ENCODE results near the gene MAP3K9. TPM values are rescaled to one million over a fixed set of nuclear protein-coding genes. Genes with fewer than 3 reads are reported as not detected.

The MAP3K9 gene
- total and polyA plus RNA-seq, 7 donors: 0.36 to 4.7 (median 0.60) TPM

DNA sequence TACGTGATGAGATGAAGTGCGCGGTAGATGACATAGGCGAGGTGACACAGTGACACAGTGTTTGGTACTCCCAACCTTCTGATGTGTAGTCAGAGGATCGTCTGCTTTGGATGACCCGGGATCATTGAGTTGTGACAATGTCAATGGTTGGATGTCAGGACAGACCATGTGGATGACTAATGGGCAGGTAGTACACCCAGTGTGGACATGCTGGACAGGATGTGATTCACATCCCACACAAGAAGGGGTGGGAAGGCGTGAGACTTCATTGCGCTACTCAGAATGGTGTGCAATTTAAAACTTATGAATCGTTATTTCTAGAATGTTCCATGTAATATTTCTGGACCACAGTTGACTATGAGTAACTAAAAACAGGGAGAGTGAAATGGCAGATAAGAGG is 23.8 kb downstream of the MAP3K9 start:
- intact Hi-C loops (cut with DNase I): no loop called here
- 96 to 97% methylated on average over 9 of the region's 9 CpGs for WGBS, 2 donors
- no peak overlapping the region for H3K4me3 ChIP-seq
- peaks cover 0 to 6% (median 0%) of the 10 kb centered on the region in 4 donors for H3K4me1 ChIP-seq
- H3K27me3 ChIP-seq: peaks cover 0 to 5% (median 0%) of the 10 kb centered on the region in 3 donors
- H3K9me3 ChIP-seq: no peaks in the 10 kb centered on the region
- H3K36me3 ChIP-seq: no peaks in the 10 kb centered on the region
- no peak for DNase-seq
- TF ChIP-seq POLR2A (IDR thresholded peaks at IDR 0.05): no peak
- no peak overlapping the region for H3K27ac ChIP-seq

DNA sequence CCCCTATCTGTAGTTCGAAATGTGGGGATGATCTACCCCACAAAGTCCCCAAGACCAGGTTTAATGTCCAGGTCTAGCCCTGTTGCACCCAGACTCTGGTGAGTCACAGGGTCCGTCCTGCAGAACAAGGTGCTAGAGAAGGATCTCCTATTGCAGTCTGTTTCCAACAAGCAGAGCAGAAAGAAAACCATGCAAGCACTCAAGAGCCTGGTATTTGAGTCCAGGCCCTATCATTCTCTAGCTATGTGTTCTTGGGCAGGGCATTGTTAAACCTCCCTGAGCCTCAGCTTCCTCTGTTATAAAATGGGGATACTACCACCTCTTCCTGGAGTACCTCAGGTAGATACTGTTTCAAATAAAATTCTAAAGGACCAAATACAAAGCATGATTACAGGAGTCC is 24.4 kb downstream of the MAP3K9 start:
- Histone ChIP-seq H3K4me1 (peaks cover 0 to 6% (median 0%) of the 10 kb centered on the region in 4 donors), H3K27me3 (peaks cover 0 to 5% (median 0%) of the 10 kb centered on the region in 3 donors), H3K9me3 (no peaks in the 10 kb centered on the region), H3K4me3 (no peak overlapping the region), H3K27ac (no peak overlapping the region), H3K36me3 (no peaks in the 10 kb centered on the region)
- WGBS, 2 donors: 86 to 90% methylated on average over 2 of the region's 2 CpGs
- DNase-seq: no peak
- intact Hi-C loops (cut with DNase I): no loop called here
- TF ChIP-seq POLR2A (IDR thresholded peaks at IDR 0.05) (no peak), EP300 (IDR thresholded peaks at IDR 0.05) (no peak), POLR2AphosphoS5 (IDR thresholded peaks at IDR 0.05) (no peak)
- TF ChIP-seq, protein P1, sequence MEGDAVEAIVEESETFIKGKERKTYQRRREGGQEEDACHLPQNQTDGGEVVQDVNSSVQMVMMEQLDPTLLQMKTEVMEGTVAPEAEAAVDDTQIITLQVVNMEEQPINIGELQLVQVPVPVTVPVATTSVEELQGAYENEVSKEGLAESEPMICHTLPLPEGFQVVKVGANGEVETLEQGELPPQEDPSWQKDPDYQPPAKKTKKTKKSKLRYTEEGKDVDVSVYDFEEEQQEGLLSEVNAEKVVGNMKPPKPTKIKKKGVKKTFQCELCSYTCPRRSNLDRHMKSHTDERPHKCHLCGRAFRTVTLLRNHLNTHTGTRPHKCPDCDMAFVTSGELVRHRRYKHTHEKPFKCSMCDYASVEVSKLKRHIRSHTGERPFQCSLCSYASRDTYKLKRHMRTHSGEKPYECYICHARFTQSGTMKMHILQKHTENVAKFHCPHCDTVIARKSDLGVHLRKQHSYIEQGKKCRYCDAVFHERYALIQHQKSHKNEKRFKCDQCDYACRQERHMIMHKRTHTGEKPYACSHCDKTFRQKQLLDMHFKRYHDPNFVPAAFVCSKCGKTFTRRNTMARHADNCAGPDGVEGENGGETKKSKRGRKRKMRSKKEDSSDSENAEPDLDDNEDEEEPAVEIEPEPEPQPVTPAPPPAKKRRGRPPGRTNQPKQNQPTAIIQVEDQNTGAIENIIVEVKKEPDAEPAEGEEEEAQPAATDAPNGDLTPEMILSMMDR (IDR thresholded peaks at IDR 0.05): no peak

DNA sequence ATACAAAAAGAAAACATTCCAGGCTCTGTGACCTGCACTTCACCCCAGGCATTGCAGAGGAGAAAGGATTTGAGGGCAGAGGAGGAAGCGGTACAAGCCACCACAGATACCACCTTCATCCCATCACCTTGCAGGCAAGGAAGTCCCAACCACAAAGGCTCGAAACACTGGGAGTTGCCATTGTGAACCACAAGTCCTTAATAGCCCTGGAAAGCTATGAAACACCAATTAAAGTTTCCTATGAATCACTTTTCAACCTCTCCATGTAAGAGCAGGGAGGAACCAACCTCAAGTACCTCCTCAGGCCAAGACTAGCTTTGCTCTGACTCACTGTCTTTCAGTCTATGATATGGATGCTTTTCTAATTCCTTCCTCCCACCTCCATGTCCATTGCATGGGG is 27.0 kb downstream of the MAP3K9 start:
- Histone ChIP-seq H3K4me3 (no peak overlapping the region), H3K36me3 (no peaks in the 10 kb centered on the region), H3K27ac (no peak overlapping the region), H3K9me3 (no peaks in the 10 kb centered on the region), H3K4me1 (no peaks in the 10 kb centered on the region), H3K27me3 (peaks cover 0 to 5% (median 0%) of the 10 kb centered on the region in 3 donors)
- DNase-seq: no peak
- TF ChIP-seq, protein P1 (IDR thresholded peaks at IDR 0.05): no peak
- TF ChIP-seq POLR2A (IDR thresholded peaks at IDR 0.05) (no peak), POLR2AphosphoS5 (IDR thresholded peaks at IDR 0.05) (no peak), EP300 (IDR thresholded peaks at IDR 0.05) (no peak)
- intact Hi-C loops (cut with DNase I): no loop called here
- 43 to 85% methylated on average over 2 of the region's 2 CpGs for WGBS, 2 donors

DNA sequence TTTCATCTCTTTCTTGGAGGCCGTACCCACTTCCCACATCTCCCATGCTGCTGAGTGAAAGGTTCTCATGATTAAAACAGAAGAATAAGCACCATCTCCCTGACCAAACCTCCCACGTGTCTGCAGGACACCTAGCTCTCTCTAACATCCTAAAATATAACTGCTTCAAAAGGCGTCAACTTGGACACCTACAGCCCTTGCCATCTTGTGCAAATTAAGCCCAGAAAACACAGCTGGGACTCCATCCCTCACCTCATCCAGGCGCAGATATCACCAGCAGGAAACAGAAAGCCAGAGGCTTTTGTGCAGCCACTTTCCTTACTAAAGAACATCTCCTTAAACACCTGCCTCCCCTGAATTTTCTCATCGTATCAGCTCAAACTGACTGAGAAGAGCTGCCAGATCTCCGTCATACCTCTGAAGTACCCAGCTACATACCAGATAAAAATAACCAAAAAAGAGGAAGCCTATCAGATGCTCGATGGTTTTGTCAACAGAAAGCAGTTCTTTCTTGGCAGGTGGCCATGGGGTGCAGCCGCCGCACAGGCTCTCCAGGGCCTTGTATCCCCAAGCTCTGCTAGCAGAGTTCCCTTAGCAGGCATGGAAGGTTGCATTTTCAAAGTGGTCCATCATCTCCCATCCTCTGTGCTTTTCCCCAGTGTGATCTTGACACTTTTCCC is 28.8 kb downstream of the MAP3K9 start:
- Histone ChIP-seq H3K36me3 (no peaks in the 10 kb centered on the region), H3K27me3 (peaks cover 0 to 2% (median 0%) of the 10 kb centered on the region in 3 donors), H3K9me3 (no peaks in the 10 kb centered on the region), H3K4me1 (no peaks in the 10 kb centered on the region), H3K4me3 (no peak overlapping the region), H3K27ac (no peak overlapping the region)
- DNase-seq: no peak
- intact Hi-C loops (cut with DNase I): no loop called here
- TF ChIP-seq POLR2A (IDR thresholded peaks at IDR 0.05): no peak
- TF ChIP-seq, protein P1 (IDR thresholded peaks at IDR 0.05): no peak
- TF ChIP-seq POLR2AphosphoS5 (IDR thresholded peaks at IDR 0.05): no peak
- no peak for TF ChIP-seq EP300 (IDR thresholded peaks at IDR 0.05)
- WGBS, 2 donors: 45 to 52% methylated on average over 9 of the region's 9 CpGs

DNA sequence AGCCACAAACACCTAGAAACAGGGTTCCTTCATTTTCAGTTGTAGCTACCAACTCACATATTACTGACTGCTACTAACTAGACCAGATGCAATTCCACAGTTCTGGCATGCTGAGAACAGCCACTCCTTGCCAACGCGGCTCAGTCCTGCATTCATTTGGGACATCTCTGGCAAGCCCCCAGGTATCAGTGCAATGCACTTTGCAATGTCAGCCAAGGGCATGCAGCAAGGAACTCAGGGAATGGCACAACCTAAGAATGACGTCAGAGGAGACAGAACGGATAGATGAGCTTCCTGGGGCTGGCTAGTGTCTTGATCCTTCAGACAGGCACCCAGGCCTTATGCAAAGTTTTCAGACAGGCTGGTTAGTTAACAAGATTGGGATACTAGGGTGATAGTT is 29.6 kb downstream of the MAP3K9 start:
- no peaks in the 10 kb centered on the region for H3K27me3 ChIP-seq
- TF ChIP-seq POLR2A (IDR thresholded peaks at IDR 0.05) (no peak), POLR2AphosphoS5 (IDR thresholded peaks at IDR 0.05) (no peak), EP300 (IDR thresholded peaks at IDR 0.05) (no peak)
- TF ChIP-seq, protein P1 (IDR thresholded peaks at IDR 0.05): no peak
- no peaks in the 10 kb centered on the region for H3K4me1 ChIP-seq
- no peak overlapping the region for H3K27ac ChIP-seq
- no peaks in the 10 kb centered on the region for H3K9me3 ChIP-seq
- WGBS, 2 donors: 91 to 92% methylated on average over 4 of the region's 4 CpGs
- DNase-seq: no peak
- intact Hi-C loops (cut with DNase I): no loop called here
- H3K4me3 ChIP-seq: no peak overlapping the region
- H3K36me3 ChIP-seq: no peaks in the 10 kb centered on the region

Measured in sigmoid colon (tissue), 7 donors.